Ovary (tissue), 9 donors: ENCODE results near the gene NAALADL2. TPM values are rescaled to one million over a fixed set of nuclear protein-coding genes. Genes with fewer than 3 reads are reported as not detected.

ENCODE experiments used
- DNase-seq, 5 donors: peaks; one replicate each; pipeline ENCODE4 v3.0.0-alpha.2; 2019 to 2020
- H3K27ac ChIP-seq, 2 donors: fragments of 200-600 bp; one replicate each; pipeline versions ENCODE4 v1.5.1 to v1.8.0; 2019 to 2022
- H3K27me3 ChIP-seq: fragments of 200-600 bp; one replicate; pipeline ENCODE4 v1.8.0; 2022
- H3K36me3 ChIP-seq: fragments of 200-600 bp; sonication (generic); one replicate; pipeline ENCODE4 v1.5.1; 2019
- H3K4me1 ChIP-seq: one replicate; pipeline ENCODE4 v1.8.1; 2013; ENCODE audit warnings: mild to moderate bottlenecking, moderate library complexity; ENCODE audit not compliant: insufficient read depth
- H3K4me3 ChIP-seq: fragments of 200-600 bp; sonication (generic); one replicate; pipeline ENCODE4 v1.5.1; 2017
- H3K9me3 ChIP-seq, 2 donors: fragments of 200-600 bp in 1 of 2; sonication (generic) in 1 of 2; one replicate each; pipeline versions ENCODE4 v1.5.1 to v1.8.1; 2013 to 2019; ENCODE audit warnings: mild to moderate bottlenecking in 1 of 2, moderate library complexity in 1 of 2
- EP300 ChIP-seq: sonication (generic); formaldehyde crosslinking; IDR thresholded peaks from one replicate; pipeline ENCODE4 v1.6.1; 2017; ENCODE audit warnings: antibody characterized with exemption
- POLR2A ChIP-seq: fragments of 450-650 bp; IDR thresholded peaks from one replicate; pipeline ENCODE4 v1.6.1; 2017; ENCODE audit warnings: antibody characterized with exemption, mild to moderate bottlenecking, moderate library complexity
- WGBS, 3 donors: extraction: QIAGEN DNeasy Blood & Tissue Kit in 1 of 3; methylation state at CpG; one replicate each; pipeline versions ENCODE4 v1.1.5 to v1.1.7; 2013 to 2017; 5-methylcytosine and 5-hydroxymethylcytosine counted together
- intact Hi-C, 4 donors: fragments of 100-400 bp; cut with DNase I; formaldehyde crosslinking; loops; one replicate each; pipeline versions ENCODE4 v1.11.0 to v1.15.1; 2022 to 2023
- polyA plus RNA-seq, 2 donors: library from polyadenylated mRNA; stranded (reverse); fragments of 200-250 nt in 1 of 2; fragments of 350-450 nt in 1 of 2; fragmentation: Illumina TruSeq in 1 of 2; extraction: RNeasy Lipid Tissue Mini Kit (QIAGEN cat#74804) in 1 of 2; gene quantifications; one replicate each; pipeline ENCODE4 v1.2.3, GENCODE V29; 2013 to 2014
- total RNA-seq, 7 donors: library from RNA; depleted of rRNA in 2 of 7; stranded (reverse); fragments of >200 nt in 2 of 7; fragmentation: NEBNext Ultra II Directional in 3 of 7; extraction: Animal tissue kit (Norgen Biotek cat#: 25700) in 3 of 7; gene quantifications; one replicate each; pipeline versions ENCODE4 v1.1.0 to v1.2.4, GENCODE V29; 2016 to 2023
- TF ChIP-seq, protein P1 (sequence below), 3 donors: fragments of 450-650 bp in 2 of 3; fragments of 200-600 bp in 1 of 3; IDR thresholded peaks; one replicate each; pipeline versions ENCODE4 v1.5.1 to v1.8.0; 2016 to 2022; ENCODE audit warnings: antibody characterized with exemption in 3 of 3, mild to moderate bottlenecking in 1 of 3
- donor health status: DM: no; HTN: no; CAD: no; lungs with moderate emphysema.
- donor health status: DM: no; HTN: no; CAD: no.
- donor health status: Bipolar disorder and iron deficiency.
- donor health status: DM: yes; HTN: yes; CAD: no.
- donor health status: DM: no; HTN: no; CAD: no.
- donor health status: DM: yes; HTN: yes; CAD: no.

Gene NAALADL2
- total and polyA plus RNA-seq, 9 donors = 2.3 to 29.3 (median 15.2) TPM

DNA sequence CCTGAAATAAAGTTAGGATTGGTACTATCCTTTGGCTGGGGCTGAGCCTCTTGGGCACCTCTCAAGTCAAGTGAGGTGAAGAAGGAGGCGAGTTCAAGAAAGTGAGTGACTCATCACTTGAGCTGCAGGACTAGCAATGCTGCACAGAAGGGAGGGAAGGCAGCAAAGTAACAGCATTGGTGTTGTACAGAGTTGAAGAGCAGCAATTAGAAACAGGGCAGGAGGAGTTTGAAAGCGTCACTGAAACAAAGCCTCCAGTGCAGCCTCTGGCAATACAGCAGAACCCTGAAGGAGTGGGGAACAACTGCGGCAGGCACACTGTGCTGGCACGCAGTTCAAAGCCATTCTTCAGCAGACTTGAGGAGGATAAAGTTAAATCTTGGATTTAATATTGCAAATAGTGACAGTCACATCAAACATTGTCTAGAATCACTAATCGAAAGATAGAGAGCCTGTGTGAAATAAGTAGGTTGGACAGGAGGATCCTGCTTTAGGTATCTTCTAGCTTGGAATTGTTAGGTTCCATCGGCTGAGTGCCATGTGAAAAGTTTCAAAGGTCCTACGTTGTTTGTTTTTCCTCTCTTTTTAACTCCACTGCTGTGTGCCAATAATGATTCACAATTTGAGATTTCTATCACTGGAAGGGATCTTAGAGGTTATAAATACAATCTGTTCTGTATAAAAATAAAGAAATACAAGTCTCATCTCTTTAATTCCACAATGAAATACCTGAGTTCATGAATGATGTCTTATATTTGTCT is 479.8 kb downstream of the NAALADL2 start:
- Histone ChIP-seq H3K27ac (no peak overlapping the region), H3K27me3 (no peaks in the 10 kb centered on the region), H3K9me3 (no peaks in the 10 kb centered on the region), H3K4me1 (peaks cover 2% of the 10 kb centered on the region), H3K36me3 (no peaks in the 10 kb centered on the region), H3K4me3 (no peak overlapping the region)
- TF ChIP-seq POLR2A = no peak
- TF ChIP-seq, protein P1, sequence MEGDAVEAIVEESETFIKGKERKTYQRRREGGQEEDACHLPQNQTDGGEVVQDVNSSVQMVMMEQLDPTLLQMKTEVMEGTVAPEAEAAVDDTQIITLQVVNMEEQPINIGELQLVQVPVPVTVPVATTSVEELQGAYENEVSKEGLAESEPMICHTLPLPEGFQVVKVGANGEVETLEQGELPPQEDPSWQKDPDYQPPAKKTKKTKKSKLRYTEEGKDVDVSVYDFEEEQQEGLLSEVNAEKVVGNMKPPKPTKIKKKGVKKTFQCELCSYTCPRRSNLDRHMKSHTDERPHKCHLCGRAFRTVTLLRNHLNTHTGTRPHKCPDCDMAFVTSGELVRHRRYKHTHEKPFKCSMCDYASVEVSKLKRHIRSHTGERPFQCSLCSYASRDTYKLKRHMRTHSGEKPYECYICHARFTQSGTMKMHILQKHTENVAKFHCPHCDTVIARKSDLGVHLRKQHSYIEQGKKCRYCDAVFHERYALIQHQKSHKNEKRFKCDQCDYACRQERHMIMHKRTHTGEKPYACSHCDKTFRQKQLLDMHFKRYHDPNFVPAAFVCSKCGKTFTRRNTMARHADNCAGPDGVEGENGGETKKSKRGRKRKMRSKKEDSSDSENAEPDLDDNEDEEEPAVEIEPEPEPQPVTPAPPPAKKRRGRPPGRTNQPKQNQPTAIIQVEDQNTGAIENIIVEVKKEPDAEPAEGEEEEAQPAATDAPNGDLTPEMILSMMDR (IDR thresholded peaks at IDR 0.05) = no peak
- no peak for TF ChIP-seq EP300
- intact Hi-C loops = no loop called here
- 77 to 89% (median 86%) methylated on average over 7 of the region's 7 CpGs for WGBS, 3 donors
- DNase-seq = no peak

DNA sequence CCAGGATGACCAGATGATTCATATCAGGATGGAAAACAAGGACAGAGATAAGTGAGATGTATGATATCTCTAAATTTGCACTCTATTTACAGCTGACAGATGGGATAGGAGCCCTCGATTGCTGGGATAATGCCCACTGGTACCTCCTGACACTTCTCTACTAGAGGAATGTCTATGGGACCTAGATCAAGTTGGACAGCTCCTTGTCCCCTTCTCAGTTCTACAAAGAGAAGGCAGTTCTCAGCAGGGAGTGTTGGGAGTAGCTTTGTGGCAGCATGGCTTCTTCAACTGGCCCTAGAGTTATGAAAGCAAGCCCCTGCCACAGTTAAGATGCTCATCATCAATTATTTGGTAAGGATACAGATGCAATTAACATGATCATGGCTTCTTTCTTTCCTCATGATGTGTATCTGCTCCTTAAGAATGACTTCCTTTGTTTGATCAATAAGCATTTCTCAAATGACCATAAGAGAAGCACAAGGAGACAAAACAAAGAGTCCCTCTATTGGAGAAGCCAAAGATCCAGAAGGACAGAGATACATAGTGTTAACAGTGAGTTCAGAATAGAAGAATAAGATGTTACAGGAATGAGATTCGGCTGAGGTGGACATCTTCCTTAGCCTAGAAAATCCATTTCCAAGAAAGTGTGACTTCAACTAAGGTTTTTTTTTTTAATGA is 481.3 kb downstream of the NAALADL2 start:
- intact Hi-C loops = no loop called here
- H3K36me3 ChIP-seq = no peaks in the 10 kb centered on the region
- WGBS, 3 donors = 84 to 92% (median 89%) methylated on average over 2 of the region's 2 CpGs

DNA sequence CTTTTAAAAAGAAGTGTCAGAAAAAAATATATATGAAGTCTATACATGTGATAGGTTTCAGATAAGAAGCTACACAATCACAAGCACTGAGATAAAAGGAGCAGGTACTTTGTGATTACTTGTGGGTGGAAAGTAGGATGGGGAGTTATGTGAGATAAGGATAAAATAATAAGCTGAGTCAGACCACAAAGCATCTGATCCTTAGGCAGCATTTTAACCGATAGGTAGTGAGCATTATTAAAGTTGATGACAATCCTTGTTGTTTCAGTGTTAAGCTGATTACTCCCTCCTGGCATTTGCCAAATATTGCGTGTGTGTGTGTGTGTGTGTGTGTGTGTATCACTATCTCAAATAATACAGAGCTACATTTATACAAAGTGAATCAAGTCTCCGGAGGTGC is 483.1 kb downstream of the NAALADL2 start:
- no peak overlapping the region for H3K4me3 ChIP-seq
- WGBS, 3 donors = 73 to 80% (median 76%) methylated on average over 3 of the region's 3 CpGs
- DNase-seq = no peak
- no peaks in the 10 kb centered on the region for H3K9me3 ChIP-seq
- intact Hi-C loops = no loop called here
- no peaks in the 10 kb centered on the region for H3K27me3 ChIP-seq
- no peaks in the 10 kb centered on the region for H3K4me1 ChIP-seq
- TF ChIP-seq EP300 = no peak
- TF ChIP-seq, protein P1 (IDR thresholded peaks at IDR 0.05) = no peak
- no peak for TF ChIP-seq POLR2A
- H3K27ac ChIP-seq = no peak overlapping the region
- H3K36me3 ChIP-seq = no peaks in the 10 kb centered on the region

More for the DNA sequence above, 481.3 kb downstream of the NAALADL2 start:
- DNase-seq = no peak
- TF ChIP-seq, protein P1 (IDR thresholded peaks at IDR 0.05) = no peak
- TF ChIP-seq EP300 (no peak), POLR2A (no peak)
- Histone ChIP-seq H3K4me1 (no peaks in the 10 kb centered on the region), H3K27ac (no peak overlapping the region), H3K9me3 (no peaks in the 10 kb centered on the region), H3K27me3 (no peaks in the 10 kb centered on the region), H3K4me3 (no peak overlapping the region)

DNA sequence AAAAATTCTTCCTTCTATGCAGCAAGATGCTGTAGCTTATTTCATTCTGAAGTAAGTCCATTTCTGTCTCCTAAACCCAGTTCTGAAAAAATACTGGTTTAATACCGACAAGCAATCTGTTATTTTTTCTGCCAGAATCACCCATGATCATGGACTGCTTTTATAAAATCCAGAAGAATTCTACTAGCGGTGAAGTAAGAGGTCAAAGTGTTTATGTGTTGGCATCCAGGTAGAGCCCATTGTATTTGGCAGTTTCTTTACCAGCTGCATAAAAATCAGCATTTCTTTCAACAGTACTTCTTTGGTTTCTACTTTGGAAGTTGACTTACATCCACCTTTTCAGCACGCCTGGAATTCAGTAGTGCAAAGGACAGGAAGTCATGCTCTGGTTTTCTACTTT is 484.8 kb downstream of the NAALADL2 start:
- WGBS, 3 donors = 48 to 98% (median 65%) methylated on average over 3 of the region's 3 CpGs
- Histone ChIP-seq H3K36me3 (no peaks in the 10 kb centered on the region), H3K9me3 (no peaks in the 10 kb centered on the region), H3K27ac (no peak overlapping the region), H3K4me3 (no peak overlapping the region), H3K27me3 (no peaks in the 10 kb centered on the region), H3K4me1 (no peaks in the 10 kb centered on the region)
- TF ChIP-seq POLR2A (no peak), EP300 (no peak)
- TF ChIP-seq, protein P1 (IDR thresholded peaks at IDR 0.05) = no peak
- intact Hi-C loops = no loop called here
- DNase-seq = no peak
